ENCODE measurements around the gene FIGNL2.
"Not testable (repeated sequence)": the region's sequence is repeated elsewhere in the genome, so short reads cannot be mapped to it uniquely, and the experiment has no call there.

DNA sequence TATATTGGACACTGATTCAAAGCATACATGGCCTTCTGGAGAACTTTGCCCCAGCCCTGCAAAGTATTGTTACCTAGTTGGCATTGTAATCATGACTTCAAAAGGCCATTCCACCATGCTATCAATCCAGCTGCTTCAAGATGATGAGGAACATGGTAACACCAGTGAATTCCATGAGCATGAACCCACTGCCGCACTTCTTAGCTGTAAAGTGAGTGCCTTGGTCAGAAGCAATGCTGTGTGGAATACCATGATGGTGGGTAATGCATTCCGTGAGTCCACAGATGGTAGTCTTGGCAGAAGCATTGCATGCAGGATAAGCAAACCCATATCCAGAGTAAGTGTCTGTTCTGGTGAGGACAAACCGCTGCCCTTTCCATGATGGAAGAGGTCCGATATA lies 50.5 kb downstream of the FIGNL2 start:
- TF ChIP-seq, protein P1, sequence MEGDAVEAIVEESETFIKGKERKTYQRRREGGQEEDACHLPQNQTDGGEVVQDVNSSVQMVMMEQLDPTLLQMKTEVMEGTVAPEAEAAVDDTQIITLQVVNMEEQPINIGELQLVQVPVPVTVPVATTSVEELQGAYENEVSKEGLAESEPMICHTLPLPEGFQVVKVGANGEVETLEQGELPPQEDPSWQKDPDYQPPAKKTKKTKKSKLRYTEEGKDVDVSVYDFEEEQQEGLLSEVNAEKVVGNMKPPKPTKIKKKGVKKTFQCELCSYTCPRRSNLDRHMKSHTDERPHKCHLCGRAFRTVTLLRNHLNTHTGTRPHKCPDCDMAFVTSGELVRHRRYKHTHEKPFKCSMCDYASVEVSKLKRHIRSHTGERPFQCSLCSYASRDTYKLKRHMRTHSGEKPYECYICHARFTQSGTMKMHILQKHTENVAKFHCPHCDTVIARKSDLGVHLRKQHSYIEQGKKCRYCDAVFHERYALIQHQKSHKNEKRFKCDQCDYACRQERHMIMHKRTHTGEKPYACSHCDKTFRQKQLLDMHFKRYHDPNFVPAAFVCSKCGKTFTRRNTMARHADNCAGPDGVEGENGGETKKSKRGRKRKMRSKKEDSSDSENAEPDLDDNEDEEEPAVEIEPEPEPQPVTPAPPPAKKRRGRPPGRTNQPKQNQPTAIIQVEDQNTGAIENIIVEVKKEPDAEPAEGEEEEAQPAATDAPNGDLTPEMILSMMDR (IDR thresholded peaks at IDR 0.05) = not testable (repeated sequence)
- not testable (repeated sequence) for TF ChIP-seq POLR2A (IDR thresholded peaks at IDR 0.05)
